WTC11 (cell line): ENCODE measurements around the gene OSTC. TPM values are rescaled to one million over a fixed set of nuclear protein-coding genes. Genes with fewer than 3 reads are reported as not detected.

Source experiments
- ATAC-seq: fragments of 200-7000 bp; cut with Tn5 transposase; 2 replicates; pipeline ENCODE4 v1.10.0; 2021; ENCODE audit warnings: mild to moderate bottlenecking, moderate library complexity
- CTCF ChIA-PET: fragments of 300-600 bp; sonication (Branson Sonifier 250); formaldehyde crosslinking; loops from one replicate; lab custom pipeline; 2021; ENCODE audit warnings: antibody characterized with exemption; lab: Charles Lee
- POLR2A ChIA-PET: fragments of 350-600 bp; sonication (Branson Sonifier 250); formaldehyde crosslinking; loops from one replicate; lab custom pipeline; 2021; ENCODE audit warnings: antibody characterized with exemption; lab: Charles Lee
- DNase-seq: peaks from one replicate; pipeline ENCODE4 v3.0.0; 2021; ENCODE audit warnings: low spot score
- H3K27ac Mint-ChIP-seq: 2 replicates; pipeline ENCODE4 v1.8.0; 2021; ENCODE audit warnings: mixed read lengths
- H3K27me3 Mint-ChIP-seq: 2 replicates; pipeline ENCODE4 v1.8.0; 2021; ENCODE audit warnings: low read depth, mild to moderate bottlenecking, moderate library complexity, mixed read lengths
- H3K36me3 Mint-ChIP-seq: 2 replicates; pipeline ENCODE4 v1.8.0; 2021; ENCODE audit warnings: mixed read lengths
- H3K4me1 Mint-ChIP-seq: 2 replicates; pipeline ENCODE4 v1.8.0; 2022; ENCODE audit warnings: mixed read lengths
- H3K4me3 Mint-ChIP-seq: 2 replicates; pipeline ENCODE4 v1.8.0; 2021; ENCODE audit warnings: mild to moderate bottlenecking, moderate library complexity, mixed read lengths
- H3K9me3 Mint-ChIP-seq: 2 replicates; pipeline ENCODE4 v1.8.0; 2021; ENCODE audit warnings: mixed read lengths
- AR ChIP-seq: fragments of 250-450 bp; sonication (Bioruptor Pico); IDR thresholded peaks from 2 replicates; pipeline ENCODE4 v1.9.0; 2021; ENCODE audit warnings: mild to moderate bottlenecking
- CBFB ChIP-seq: sonication (generic); formaldehyde crosslinking; IDR thresholded peaks from 2 replicates; pipeline ENCODE4 v1.8.1; 2022; ENCODE audit warnings: mild to moderate bottlenecking, low read depth, missing genetic modification reagents
- E2F4 ChIP-seq: sonication (generic); formaldehyde crosslinking; IDR thresholded peaks from 2 replicates; pipeline ENCODE4 v1.8.1; 2022; ENCODE audit warnings: low read depth, mild to moderate bottlenecking, moderate library complexity, missing genetic modification reagents, borderline replicate concordance
- ELF4 ChIP-seq: sonication (generic); formaldehyde crosslinking; IDR thresholded peaks from 2 replicates; pipeline ENCODE4 v1.8.1; 2022; ENCODE audit warnings: low read depth, mild to moderate bottlenecking, moderate library complexity, missing genetic modification reagents
- EMX1 ChIP-seq: fragments of 250-450 bp; sonication (Bioruptor Pico); IDR thresholded peaks from 2 replicates; pipeline ENCODE4 v1.8.0; 2021; ENCODE audit warnings: mild to moderate bottlenecking
- FOXJ3 ChIP-seq: sonication (generic); formaldehyde crosslinking; IDR thresholded peaks from 2 replicates; pipeline ENCODE4 v1.9.0; 2021; ENCODE audit warnings: missing genetic modification reagents, mild to moderate bottlenecking, borderline replicate concordance
- GABPB1 ChIP-seq: sonication (generic); formaldehyde crosslinking; IDR thresholded peaks from 2 replicates; pipeline ENCODE4 v1.8.1; 2023; ENCODE audit warnings: mild to moderate bottlenecking, missing genetic modification reagents
- JUN ChIP-seq: sonication (generic); formaldehyde crosslinking; IDR thresholded peaks from 2 replicates; pipeline ENCODE4 v1.8.0; 2023; ENCODE audit warnings: mild to moderate bottlenecking, missing genetic modification reagents
- NFATC4 ChIP-seq: fragments of 250-450 bp; sonication (Bioruptor Pico); IDR thresholded peaks from 2 replicates; pipeline ENCODE4 v1.9.0; 2021; ENCODE audit warnings: mild to moderate bottlenecking
- NR1H2 ChIP-seq: sonication (generic); formaldehyde crosslinking; IDR thresholded peaks from 2 replicates; pipeline ENCODE4 v1.9.0; 2021; ENCODE audit warnings: mild to moderate bottlenecking, moderate library complexity, missing genetic modification reagents
- SMAD3 ChIP-seq: sonication (generic); formaldehyde crosslinking; IDR thresholded peaks from 2 replicates; pipeline ENCODE4 v1.8.0; 2022; ENCODE audit warnings: missing genetic modification reagents, mild to moderate bottlenecking, borderline replicate concordance
- ZNF281 ChIP-seq: sonication (generic); formaldehyde crosslinking; IDR thresholded peaks from 2 replicates; pipeline ENCODE4 v1.8.0; 2023; ENCODE audit warnings: mild to moderate bottlenecking, missing genetic modification reagents
- ZNF317 ChIP-seq: sonication (generic); formaldehyde crosslinking; IDR thresholded peaks from 2 replicates; pipeline ENCODE4 v1.8.1; 2023; ENCODE audit warnings: low read depth, mild to moderate bottlenecking, moderate library complexity, missing genetic modification reagents, borderline replicate concordance
- ZNF425 ChIP-seq: fragments of 250-450 bp; sonication (Bioruptor Pico); conservative IDR thresholded peaks from 2 replicates; pipeline ENCODE4 v1.9.0; 2021; ENCODE audit warnings: mild to moderate bottlenecking
- total RNA-seq: library from RNA; stranded (reverse); gene quantifications from 3 replicates; pipeline ENCODE4 v1.2.3, GENCODE V29; 2021
- TF ChIP-seq, protein P1 (sequence below): sonication (generic); formaldehyde crosslinking; IDR thresholded peaks from 2 replicates; pipeline ENCODE4 v1.8.1; 2023; ENCODE audit warnings: mild to moderate bottlenecking, moderate library complexity, missing genetic modification reagents

OSTC gene
- total RNA-seq, 1 experiment from 2014 or later, result 132 TPM

DNA sequence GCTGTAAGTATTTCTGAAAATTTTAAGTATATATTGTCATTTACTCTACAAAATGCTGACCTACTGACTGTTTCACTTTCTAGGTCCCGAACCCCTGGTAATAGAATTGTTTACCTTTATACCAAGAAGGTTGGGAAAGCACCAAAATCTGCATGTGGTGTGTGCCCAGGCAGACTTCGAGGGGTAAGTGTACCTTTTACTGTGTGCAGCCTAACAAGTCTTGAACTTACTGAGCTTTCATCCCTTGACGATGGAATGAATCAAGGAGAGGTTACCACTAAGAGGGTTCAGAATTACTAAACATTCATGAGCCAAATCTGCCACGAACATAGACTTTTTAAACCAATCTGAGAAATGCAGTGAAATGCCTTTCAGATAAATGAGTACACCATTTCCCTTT, 28.4 kb upstream of the OSTC start (continued):
- TF ChIP-seq SMAD3, result no peak
- no peak for TF ChIP-seq NR1H2
- no peak for TF ChIP-seq CBFB (CRISPR knock-in tag)
- no peak for TF ChIP-seq ZNF281
- no peak for TF ChIP-seq ZNF317 (CRISPR knock-in tag)
- no peak for TF ChIP-seq ELF4 (CRISPR knock-in tag)
- TF ChIP-seq, protein P1, sequence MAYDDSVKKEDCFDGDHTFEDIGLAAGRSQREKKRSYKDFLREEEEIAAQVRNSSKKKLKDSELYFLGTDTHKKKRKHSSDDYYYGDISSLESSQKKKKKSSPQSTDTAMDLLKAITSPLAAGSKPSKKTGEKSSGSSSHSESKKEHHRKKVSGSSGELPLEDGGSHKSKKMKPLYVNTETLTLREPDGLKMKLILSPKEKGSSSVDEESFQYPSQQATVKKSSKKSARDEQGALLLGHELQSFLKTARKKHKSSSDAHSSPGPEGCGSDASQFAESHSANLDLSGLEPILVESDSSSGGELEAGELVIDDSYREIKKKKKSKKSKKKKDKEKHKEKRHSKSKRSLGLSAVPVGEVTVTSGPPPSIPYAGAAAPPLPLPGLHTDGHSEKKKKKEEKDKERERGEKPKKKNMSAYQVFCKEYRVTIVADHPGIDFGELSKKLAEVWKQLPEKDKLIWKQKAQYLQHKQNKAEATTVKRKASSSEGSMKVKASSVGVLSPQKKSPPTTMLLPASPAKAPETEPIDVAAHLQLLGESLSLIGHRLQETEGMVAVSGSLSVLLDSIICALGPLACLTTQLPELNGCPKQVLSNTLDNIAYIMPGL (CRISPR knock-in tag), result no peak
- no peak for TF ChIP-seq GABPB1 (CRISPR knock-in tag)

- peaks cover 3% of the 10 kb centered on the region; the same call in 1 of the 2 replicates for H3K27me3 Mint-ChIP-seq
- ATAC-seq, result no peak
- peak; percentile 23; the same call in 1 of the 2 replicates for TF ChIP-seq AR (CRISPR knock-in tag)
- TF ChIP-seq NFATC4 (CRISPR knock-in tag), result 0 out of 2 replicates have a peak, but pooled peaks have one; percentile 19
- TF ChIP-seq EMX1, result 0 out of 2 replicates have a peak, but pooled peaks have one; percentile 63
- TF ChIP-seq E2F4 (CRISPR knock-in tag), result no peak
- TF ChIP-seq FOXJ3 (CRISPR knock-in tag), result no peak
- peak overlapping the region; percentile 76 for H3K27ac Mint-ChIP-seq
- DNase-seq, result no peak
- H3K9me3 Mint-ChIP-seq, result no peaks in the 10 kb centered on the region
- peaks cover 65% of the 10 kb centered on the region for H3K36me3 Mint-ChIP-seq
- POLR2A ChIA-PET, result no interaction called here
- H3K4me1 Mint-ChIP-seq, result peaks cover 28% of the 10 kb centered on the region
- CTCF ChIA-PET, result no interaction called here
- H3K4me3 Mint-ChIP-seq, result peak overlapping the region; percentile 99
Observed at GRCh38 chr4:108622828-108623227, 27.6 kb upstream of the OSTC start.

- no peak for ATAC-seq
- H3K9me3 Mint-ChIP-seq, result no peaks in the 10 kb centered on the region
- ChIA-PET CTCF (interaction anchor here (0.9 kb wide), 1 partner anchor 52 kb away, joined by 3 read pairs; no protein-coding TSS in a partner anchor), POLR2A (no interaction called here)
- peaks cover 28% of the 10 kb centered on the region for H3K4me1 Mint-ChIP-seq
- H3K4me3 Mint-ChIP-seq, result no peak overlapping the region
- peaks cover 76% of the 10 kb centered on the region for H3K36me3 Mint-ChIP-seq
- TF ChIP-seq JUN (no peak), ZNF425 (CRISPR knock-in tag) (no peak; the same call in 1 of the 2 replicates)
- no peak for DNase-seq
- H3K27me3 Mint-ChIP-seq, result peaks cover 3% of the 10 kb centered on the region; the same call in 1 of the 2 replicates
- peak overlapping the region; percentile 76 for H3K27ac Mint-ChIP-seq
Observed at GRCh38 chr4:108624263-108625056, 25.9 kb upstream of the OSTC start.
